CD4-positive, alpha-beta T cell (primary cell): ENCODE measurements around the gene FCHO2. TPM values are rescaled to one million over a fixed set of nuclear protein-coding genes. Genes with fewer than 3 reads are reported as not detected.
"Not testable (repeated sequence)": the region's sequence is repeated elsewhere in the genome, so short reads cannot be mapped to it uniquely, and the experiment has no call there.

ENCODE experiments used
- ATAC-seq: fragments of 200-7000 bp; cut with Tn5 transposase; one replicate; pipeline ENCODE4 v1.10.0; 2022; ENCODE audit warnings: mild to moderate bottlenecking; ENCODE audit not compliant: poor library complexity
- CTCF ChIA-PET: fragments of 350-600 bp; sonication (Branson Sonifier 250); formaldehyde crosslinking; loops from one replicate; lab custom pipeline; 2021; ENCODE audit warnings: antibody characterized with exemption, inconsistent platforms; lab: Charles Lee
- POLR2A ChIA-PET: fragments of 350-600 bp; sonication (Branson Sonifier 250); formaldehyde crosslinking; loops from one replicate; lab custom pipeline; 2021; ENCODE audit warnings: antibody characterized with exemption, inconsistent platforms; lab: Charles Lee
- DNase-seq, 14 experiments: peaks; one replicate each; pipeline ENCODE4 v3.0.0-alpha.2; 2013 to 2020; ENCODE audit warnings: mixed read lengths in 2 of 14
- H3K27ac ChIP-seq, 2 donors: one replicate each; pipeline versions ENCODE4 v1.5.1 to v1.7.0; 2013; ENCODE audit warnings: low read length in 2 of 2, low read depth in 1 of 2, mild to moderate bottlenecking in 1 of 2
- H3K27me3 ChIP-seq, 2 experiments: 1 replicate in 1 of 2; 2 replicates in 1 of 2; pipeline versions ENCODE4 v1.6.1 to v1.7.0; 2013; ENCODE audit warnings: low read length in 2 of 2, control low read depth in 1 of 2, mild to moderate bottlenecking in 1 of 2, moderate library complexity in 1 of 2; ENCODE audit not compliant: insufficient read depth in 2 of 2, control insufficient read depth in 1 of 2
- H3K36me3 ChIP-seq: one replicate; pipeline ENCODE4 v1.6.1; 2013; ENCODE audit warnings: low read length, control low read depth; ENCODE audit not compliant: insufficient read depth
- H3K4me1 ChIP-seq: one replicate; pipeline ENCODE4 v1.6.1; 2013; ENCODE audit warnings: low read length, control low read depth; ENCODE audit not compliant: insufficient read depth
- H3K4me3 ChIP-seq: one replicate; pipeline ENCODE4 v1.5.1; 2013; ENCODE audit warnings: mild to moderate bottlenecking, low read length, moderate library complexity
- H3K9me3 ChIP-seq, 2 experiments: 1 replicate in 1 of 2; 2 replicates in 1 of 2; pipeline versions ENCODE4 v1.6.1 to v1.7.0; 2013; ENCODE audit warnings: low read length in 2 of 2, mild to moderate bottlenecking in 2 of 2, control low read depth in 1 of 2, moderate library complexity in 1 of 2; ENCODE audit not compliant: control insufficient read depth in 1 of 2, insufficient read depth in 1 of 2
- H3K27ac Mint-ChIP-seq: one replicate; pipeline ENCODE4 v1.8.0; 2020; ENCODE audit warnings: mixed read lengths
- H3K27me3 Mint-ChIP-seq: one replicate; pipeline ENCODE4 v1.8.0; 2021; ENCODE audit warnings: mixed read lengths
- H3K36me3 Mint-ChIP-seq: one replicate; pipeline ENCODE4 v1.8.0; 2021; ENCODE audit warnings: low read depth, mixed read lengths
- H3K4me1 Mint-ChIP-seq: one replicate; pipeline ENCODE4 v1.8.0; 2021; ENCODE audit warnings: low read depth, mixed read lengths
- H3K4me3 Mint-ChIP-seq: one replicate; pipeline ENCODE4 v1.8.0; 2020; ENCODE audit warnings: mild to moderate bottlenecking, mixed read lengths
- H3K9me3 Mint-ChIP-seq: one replicate; pipeline ENCODE4 v1.8.0; 2020; ENCODE audit warnings: mixed read lengths
- intact Hi-C, 2 experiments: fragments of 100-400 bp; cut with DNase I in 1 of 2; cut with micrococcal nuclease in 1 of 2; formaldehyde crosslinking; loops; one replicate each; pipeline versions ENCODE4 v1.15.1 to v1.9.0; 2023 to 2025; cut with DNase I, micrococcal nuclease
- total RNA-seq, 174 experiments: library from RNA in 2 of 174; stranded (reverse) in 2 of 174; gene quantifications; one replicate each; pipeline ENCODE4 v1.2.3 and lab custom pipeline; 2021 to 2026
- TF ChIP-seq, protein P1 (sequence below): fragments of 200-600 bp; IDR thresholded peaks from one replicate; pipeline ENCODE4 v1.8.0; 2022; ENCODE audit warnings: antibody characterized with exemption, mild to moderate bottlenecking

Gene FCHO2
- total RNA-seq, 2 experiments from 2014 or later: 2.0 to 2.6 TPM

DNA sequence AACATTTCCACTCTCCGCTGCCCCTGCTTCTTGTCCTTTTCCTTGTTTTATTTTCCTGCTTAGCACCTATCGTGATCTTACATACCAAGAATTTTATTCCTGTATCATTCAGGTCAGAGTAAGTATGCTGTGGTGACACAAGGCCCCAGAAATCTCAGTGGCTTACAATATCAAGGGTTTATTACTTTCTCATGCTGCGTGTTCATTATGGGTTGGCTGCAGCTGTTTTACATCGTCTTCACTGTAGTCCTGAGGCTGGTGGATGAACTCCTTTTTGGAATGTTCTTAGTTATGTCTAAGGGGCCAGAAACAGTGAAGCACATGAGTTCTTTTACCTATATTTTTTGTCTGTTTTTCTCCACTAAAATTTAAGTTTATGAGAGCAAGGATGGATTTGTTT is 51.2 kb downstream of the FCHO2 start:
- Histone ChIP-seq H3K27ac (no peak overlapping the region), H3K27me3 (no peaks in the 10 kb centered on the region), H3K4me3 (no peak overlapping the region), H3K9me3 (no peaks in the 10 kb centered on the region), H3K36me3 (no peaks in the 10 kb centered on the region), H3K4me1 (no peaks in the 10 kb centered on the region)
- no peaks in the 10 kb centered on the region for H3K27me3 Mint-ChIP-seq
- ChIA-PET POLR2A (no interaction called here), CTCF (no interaction called here)
- no peak overlapping the region for H3K4me3 Mint-ChIP-seq
- no peaks in the 10 kb centered on the region for H3K36me3 Mint-ChIP-seq
- H3K27ac Mint-ChIP-seq: no peak overlapping the region
- intact Hi-C loops: no loop called here
- DNase-seq: no peak
- no peak for ATAC-seq
- H3K4me1 Mint-ChIP-seq: no peaks in the 10 kb centered on the region
- TF ChIP-seq, protein P1, sequence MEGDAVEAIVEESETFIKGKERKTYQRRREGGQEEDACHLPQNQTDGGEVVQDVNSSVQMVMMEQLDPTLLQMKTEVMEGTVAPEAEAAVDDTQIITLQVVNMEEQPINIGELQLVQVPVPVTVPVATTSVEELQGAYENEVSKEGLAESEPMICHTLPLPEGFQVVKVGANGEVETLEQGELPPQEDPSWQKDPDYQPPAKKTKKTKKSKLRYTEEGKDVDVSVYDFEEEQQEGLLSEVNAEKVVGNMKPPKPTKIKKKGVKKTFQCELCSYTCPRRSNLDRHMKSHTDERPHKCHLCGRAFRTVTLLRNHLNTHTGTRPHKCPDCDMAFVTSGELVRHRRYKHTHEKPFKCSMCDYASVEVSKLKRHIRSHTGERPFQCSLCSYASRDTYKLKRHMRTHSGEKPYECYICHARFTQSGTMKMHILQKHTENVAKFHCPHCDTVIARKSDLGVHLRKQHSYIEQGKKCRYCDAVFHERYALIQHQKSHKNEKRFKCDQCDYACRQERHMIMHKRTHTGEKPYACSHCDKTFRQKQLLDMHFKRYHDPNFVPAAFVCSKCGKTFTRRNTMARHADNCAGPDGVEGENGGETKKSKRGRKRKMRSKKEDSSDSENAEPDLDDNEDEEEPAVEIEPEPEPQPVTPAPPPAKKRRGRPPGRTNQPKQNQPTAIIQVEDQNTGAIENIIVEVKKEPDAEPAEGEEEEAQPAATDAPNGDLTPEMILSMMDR: no peak
- no peaks in the 10 kb centered on the region for H3K9me3 Mint-ChIP-seq

DNA sequence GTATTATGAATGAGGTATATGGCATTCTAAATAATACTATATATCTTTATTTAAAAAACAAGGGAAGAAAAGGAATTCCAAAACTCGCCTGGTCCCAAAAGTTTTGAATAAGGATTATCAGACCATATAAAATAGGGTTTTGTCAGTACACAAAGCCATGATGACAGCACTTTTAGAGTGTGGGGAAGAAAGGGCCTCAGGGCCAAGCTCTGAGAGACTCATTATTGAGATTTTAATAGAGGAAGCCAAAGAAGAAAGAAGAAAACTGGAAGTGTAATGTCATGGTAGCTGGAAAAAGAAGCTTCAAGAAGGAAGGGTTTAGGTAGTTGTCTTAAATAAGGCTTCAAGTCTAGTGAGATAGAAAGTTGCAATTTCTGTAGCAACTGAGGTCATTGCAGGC is 53.0 kb downstream of the FCHO2 start:
- Mint-ChIP-seq H3K4me3 (no peak overlapping the region), H3K27ac (no peak overlapping the region), H3K4me1 (no peaks in the 10 kb centered on the region), H3K36me3 (no peaks in the 10 kb centered on the region), H3K9me3 (no peaks in the 10 kb centered on the region), H3K27me3 (no peaks in the 10 kb centered on the region)
- no peak for ATAC-seq
- H3K36me3 ChIP-seq: no peaks in the 10 kb centered on the region
- DNase-seq: no peak
- no peak overlapping the region for H3K27ac ChIP-seq
- H3K9me3 ChIP-seq: no peaks in the 10 kb centered on the region
- H3K4me1 ChIP-seq: no peaks in the 10 kb centered on the region
- TF ChIP-seq, protein P1: no peak
- H3K4me3 ChIP-seq: no peak overlapping the region
- CTCF ChIA-PET: no interaction called here
- POLR2A ChIA-PET: no interaction called here
- intact Hi-C loops: no loop called here
- no peaks in the 10 kb centered on the region for H3K27me3 ChIP-seq

DNA sequence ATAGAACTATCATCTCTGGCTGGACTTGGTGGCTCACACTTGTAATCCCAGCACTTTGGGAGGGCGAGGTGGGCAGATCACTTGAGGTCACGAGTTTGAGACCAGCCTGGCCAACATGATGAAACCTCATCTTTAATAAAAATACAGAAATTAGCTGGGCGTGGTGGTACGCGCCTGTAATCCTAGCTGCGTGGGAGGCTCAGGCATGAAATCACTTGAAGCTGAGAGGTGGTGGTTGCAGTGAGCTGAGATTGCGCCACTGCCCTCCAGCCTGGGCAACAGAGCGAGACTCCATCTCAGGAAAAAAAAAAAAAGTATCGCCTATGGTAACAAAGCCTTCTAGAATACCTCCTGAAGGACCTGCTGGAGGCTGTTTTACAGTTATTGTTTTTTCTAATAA is 55.8 kb downstream of the FCHO2 start:
- ATAC-seq, H3K4me3 ChIP-seq, H3K27ac Mint-ChIP-seq, H3K36me3 Mint-ChIP-seq, H3K27ac ChIP-seq, H3K4me1 ChIP-seq, POLR2A ChIA-PET, H3K9me3 ChIP-seq, H3K4me1 Mint-ChIP-seq, intact Hi-C loops, CTCF ChIA-PET, H3K27me3 Mint-ChIP-seq, H3K36me3 ChIP-seq, H3K27me3 ChIP-seq, DNase-seq, H3K9me3 Mint-ChIP-seq, H3K4me3 Mint-ChIP-seq: not testable (repeated sequence)

DNA sequence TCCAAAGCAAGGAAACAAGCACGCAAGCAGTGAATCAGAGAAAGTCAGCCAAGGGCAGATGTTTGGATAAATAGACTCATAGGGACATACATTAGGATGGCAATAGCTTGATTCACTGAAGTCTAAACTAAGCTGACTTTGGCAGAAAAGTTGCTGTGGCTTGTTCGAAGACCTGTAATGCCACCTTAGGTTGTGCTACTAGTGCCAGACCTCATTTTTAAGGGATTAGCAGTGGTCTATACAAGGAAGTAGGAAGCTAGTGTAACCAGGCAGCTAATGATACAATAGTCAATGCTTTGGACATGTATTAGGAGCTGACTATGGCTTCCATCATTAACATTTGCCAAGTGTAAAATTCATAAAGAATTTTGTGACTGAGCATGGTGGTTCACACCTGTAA is 63.1 kb downstream of the FCHO2 start:
- no peaks in the 10 kb centered on the region for H3K9me3 Mint-ChIP-seq
- ChIA-PET CTCF (no interaction called here), POLR2A (no interaction called here)
- H3K4me3 Mint-ChIP-seq: no peak overlapping the region
- TF ChIP-seq, protein P1: no peak
- Histone ChIP-seq H3K4me3 (no peak overlapping the region), H3K4me1 (no peaks in the 10 kb centered on the region), H3K36me3 (no peaks in the 10 kb centered on the region), H3K27me3 (no peaks in the 10 kb centered on the region), H3K27ac (no peak overlapping the region), H3K9me3 (no peaks in the 10 kb centered on the region)
- no peak for ATAC-seq
- no peak for DNase-seq
- no peaks in the 10 kb centered on the region for H3K36me3 Mint-ChIP-seq
- no peak overlapping the region for H3K27ac Mint-ChIP-seq
- no peaks in the 10 kb centered on the region for H3K4me1 Mint-ChIP-seq
- H3K27me3 Mint-ChIP-seq: no peaks in the 10 kb centered on the region
- intact Hi-C loops: no loop called here
